HCT116 (cell line): ENCODE results near the gene AMN. TPM values are rescaled to one million over a fixed set of nuclear protein-coding genes. Genes with fewer than 3 reads are reported as not detected.

Experiments
- ATAC-seq: fragments of 200-7000 bp; cut with Tn5 transposase; 2 replicates; pipeline ENCODE4 v1.9.1; 2020; ENCODE audit warnings: mild to moderate bottlenecking, moderate library complexity
- Bru-seq: library from RNA; stranded (reverse); fragments of 400-500 nt; gene quantifications from one replicate; lab custom pipeline; 2021; lab: Mats Ljungman, UMichigan
- BruChase-seq, 2 experiments: library from RNA; stranded (reverse); fragments of 400-500 nt; gene quantifications; one replicate each; lab custom pipeline; 2021; lab: Mats Ljungman, UMichigan
- BruUV-seq: library from RNA; stranded (reverse); fragments of 400-500 nt; replicated peaks from 2 replicates; lab custom pipeline; 2021; lab: Mats Ljungman, UMichigan
- CTCF ChIA-PET: fragments of 300-600 bp; sonication (Branson Sonifier 250); formaldehyde crosslinking; loops from one replicate; lab custom pipeline; 2021; ENCODE audit warnings: antibody characterized with exemption; lab: Charles Lee
- POLR2A ChIA-PET: fragments of 300-600, 350-600 bp; sonication (Branson Sonifier 250); formaldehyde crosslinking; loops from one replicate; lab custom pipeline; 2021; ENCODE audit warnings: antibody characterized with exemption; lab: Charles Lee
- RAD21 ChIA-PET, 2 experiments: fragments of 300-600 bp; sonication (Branson Sonifier 250); formaldehyde crosslinking; loops; one replicate each; lab custom pipeline; 2023; ENCODE audit warnings: low total read pairs in 2 of 2; ENCODE audit not compliant: uncharacterized antibody in 2 of 2, unreplicated experiment in 2 of 2, low non-redundant PET in 1 of 2; lab: Charles Lee
- DNase-seq: peaks from one replicate; pipeline ENCODE4 v3.0.0-alpha.2; 2010; ENCODE audit warnings: low read depth, low spot score
- H2AFZ ChIP-seq: fragments of 200-600 bp; shearing (Covaris generic), sonication (generic); 2 replicates; pipeline ENCODE4 v1.6.1; 2017; ENCODE audit warnings: low read depth, mixed run types, mixed read lengths, antibody characterized with exemption, low read length; ENCODE audit not compliant: poor library complexity, severe bottlenecking
- H3K27ac ChIP-seq: 2 replicates; pipeline ENCODE4 v1.5.1; 2012; ENCODE audit warnings: low read depth, low read length
- H3K27me3 ChIP-seq: fragments of 200-600 bp; sonication (generic); 2 replicates; pipeline ENCODE4 v1.6.1; 2016; ENCODE audit warnings: mixed run types, low read length, mixed read lengths; ENCODE audit not compliant: insufficient read depth
- H3K36me3 ChIP-seq, 2 experiments: fragments of 200-500 bp in 1 of 2; fragments of 200-600 bp in 1 of 2; sonication (Bioruptor generic) in 1 of 2; sonication (generic) in 1 of 2; 2 replicates each; pipeline versions ENCODE4 v1.5.1 to v1.6.1; 2014 to 2016; ENCODE audit warnings: low read length in 2 of 2, inconsistent platforms in 1 of 2, mixed read lengths in 1 of 2, mixed run types in 1 of 2; ENCODE audit not compliant: insufficient read depth in 2 of 2, control insufficient read depth in 1 of 2
- H3K4me1 ChIP-seq, 2 experiments: fragments of 200-600 bp in 1 of 2; sonication (generic) in 1 of 2; 2 replicates each; pipeline versions ENCODE4 v1.5.1 to v1.6.1; 2012 to 2017; ENCODE audit warnings: low read length in 2 of 2, inconsistent platforms in 1 of 2, mild to moderate bottlenecking in 1 of 2, mixed read lengths in 1 of 2, mixed run types in 1 of 2, moderate library complexity in 1 of 2; ENCODE audit not compliant: insufficient read depth in 2 of 2, control insufficient read depth in 1 of 2
- H3K4me2 ChIP-seq: fragments of 200-600 bp; sonication (generic); 2 replicates; pipeline ENCODE4 v1.6.1; 2017; ENCODE audit warnings: mixed run types, low read length, mixed read lengths
- H3K4me3 ChIP-seq, 2 experiments: fragments of 200-600 bp in 1 of 2; sonication (generic) in 1 of 2; replicated peaks in 1 of 2; 2 replicates each; pipeline ENCODE4 v1.5.1; 2011 to 2016; ENCODE audit warnings: low read length in 2 of 2, control low read depth in 1 of 2, low read depth in 1 of 2, mild to moderate bottlenecking in 1 of 2, mixed read lengths in 1 of 2, mixed run types in 1 of 2
- H3K79me2 ChIP-seq: fragments of 200-600 bp; sonication (generic); 2 replicates; pipeline ENCODE4 v1.6.1; 2017; ENCODE audit warnings: mild to moderate bottlenecking, mixed run types, low read length, moderate library complexity, mixed read lengths; ENCODE audit not compliant: insufficient read depth
- H3K9ac ChIP-seq: fragments of 200-600 bp; sonication (generic); 2 replicates; pipeline ENCODE4 v1.6.1; 2016; ENCODE audit warnings: low read length, mixed read lengths
- H3K9me2 ChIP-seq: fragments of 200-600 bp; sonication (generic), shearing (Covaris generic); 2 replicates; pipeline ENCODE4 v1.6.1; 2017; ENCODE audit warnings: mixed run types, mild to moderate bottlenecking, moderate library complexity; ENCODE audit not compliant: insufficient read depth
- H3K9me3 ChIP-seq, 2 experiments: fragments of 200-500 bp in 1 of 2; fragments of 200-600 bp in 1 of 2; sonication (Bioruptor generic) in 1 of 2; sonication (generic) in 1 of 2; 2 replicates each; pipeline ENCODE4 v1.6.1; 2014 to 2017; ENCODE audit warnings: low read length in 2 of 2, mixed read lengths in 2 of 2, inconsistent platforms in 1 of 2, low read depth in 1 of 2, mild to moderate bottlenecking in 1 of 2, mixed run types in 1 of 2, moderate library complexity in 1 of 2; ENCODE audit not compliant: control insufficient read depth in 1 of 2, insufficient read depth in 1 of 2
- H4K20me1 ChIP-seq: fragments of 200-600 bp; sonication (generic), shearing (Covaris generic); 2 replicates; pipeline ENCODE4 v1.6.1; 2017; ENCODE audit warnings: mixed run types, mild to moderate bottlenecking, moderate library complexity; ENCODE audit not compliant: insufficient read depth
- CBX3 ChIP-seq: IDR thresholded peaks from 2 replicates; pipeline ENCODE4 v1.6.1; 2012; ENCODE audit warnings: low read depth
- CEBPB ChIP-seq: IDR thresholded peaks from 2 replicates; pipeline ENCODE4 v1.6.1; 2012; ENCODE audit warnings: low read depth
- CTCF ChIP-seq, 3 experiments: fragments of 200-600 bp in 1 of 3; sonication (generic) in 1 of 3; IDR thresholded peaks in 2 of 3; conservative IDR thresholded peaks in 1 of 3; 2 replicates each; pipeline ENCODE4 v1.5.1; 2012 to 2017; ENCODE audit warnings: low read depth in 2 of 3, low read length in 2 of 3, antibody characterized with exemption in 1 of 3, borderline replicate concordance in 1 of 3, control low read depth in 1 of 3, mild to moderate bottlenecking in 1 of 3, mixed read lengths in 1 of 3, mixed run types in 1 of 3, moderate library complexity in 1 of 3; ENCODE audit not compliant: insufficient read depth in 1 of 3
- EZH2 ChIP-seq: fragments of 200-600 bp; sonication (generic); IDR thresholded peaks from 2 replicates; pipeline ENCODE4 v1.6.1; 2017; ENCODE audit warnings: antibody characterized with exemption, mixed run types
- EZH2phosphoT487 ChIP-seq: fragments of 200-600 bp; IDR thresholded peaks from 2 replicates; pipeline ENCODE4 v1.6.1; 2018; ENCODE audit warnings: antibody characterized with exemption, borderline replicate concordance
- FOSL1 ChIP-seq: IDR thresholded peaks from 2 replicates; pipeline ENCODE4 v1.6.1; 2012; ENCODE audit warnings: low read depth
- JUND ChIP-seq: IDR thresholded peaks from 2 replicates; pipeline ENCODE4 v1.6.1; 2012
- POLR2AphosphoS5 ChIP-seq: IDR thresholded peaks from 2 replicates; pipeline ENCODE4 v1.6.1; 2011; ENCODE audit warnings: mild to moderate bottlenecking, low read depth, low read length, moderate library complexity
- SIN3A ChIP-seq: IDR thresholded peaks from 2 replicates; pipeline ENCODE4 v1.6.1; 2012; ENCODE audit warnings: low read depth
- SRF ChIP-seq: IDR thresholded peaks from 2 replicates; pipeline ENCODE4 v1.6.1; 2012; ENCODE audit warnings: low read depth
- YY1 ChIP-seq: IDR thresholded peaks from 2 replicates; pipeline ENCODE4 v1.6.1; 2011; ENCODE audit warnings: low read length, low read depth, moderate library complexity, mild to moderate bottlenecking; ENCODE audit not compliant: insufficient replicate concordance; ENCODE audit errors: extremely low read depth
- intact Hi-C: fragments of 100-400 bp; cut with micrococcal nuclease; formaldehyde crosslinking; loops from 2 replicates; pipeline ENCODE4 v1.10.0; 2022
- long read RNA-seq: library from polyadenylated mRNA; unstranded; transcript quantifications from one replicate; pipeline ENCODE4 v2.0.0, GENCODE V29; 2021; ENCODE audit not compliant: unreplicated experiment
- polyA plus RNA-seq: library from polyadenylated mRNA; unstranded; fragments of >200 nt; gene quantifications from 2 replicates; pipeline ENCODE4 v1.2.1, GENCODE V29; 2012; ENCODE audit warnings: missing spikeins
- total RNA-seq: library from RNA; stranded (reverse); gene quantifications from one replicate; pipeline ENCODE4 v1.2.1, GENCODE V29; 2021; ENCODE audit not compliant: unreplicated experiment

Gene AMN
- 5.7 TPM for total RNA-seq
- polyA plus RNA-seq: 2.6 and 3.2 TPM in 2 replicates
- Bru-seq, nascent RNA: percentile 24 among the genes with signal in this experiment
- BruChase-seq, experiment 1, labeled RNA remaining after a 6-hour chase: percentile 32 among the genes with signal in this experiment
- percentile 20 among the genes with signal in this experiment for BruChase-seq, experiment 2, labeled RNA remaining after a 2-hour chase
- long read RNA-seq, partial matches to known transcripts: 2 of 4 reads
- long read RNA-seq, other reads (novel, unspliced or antisense): 2 of 4 reads

- no peaks in the 10 kb centered on the region for H3K27me3 ChIP-seq
- no peak for ATAC-seq
- TF ChIP-seq JUND (no peak), FOSL1 (no peak), EZH2phosphoT487 (no peak), CTCF (IDR thresholded peaks at IDR 0.05 in 2 of 3, conservative IDR thresholded peaks at IDR 0.05 in 1 of 3; ENCODE audit: borderline replicate concordance in 1 of 3, insufficient read depth in 1 of 3, low read depth in 2 of 3, low read length in 2 of 3) (no peak), POLR2AphosphoS5 (no peak), YY1 (no peak), SRF (no peak), EZH2 (no peak), CEBPB (no peak), CBX3 (no peak), SIN3A (no peak)
- no peak within 1 kb of the TSS for H3K27ac ChIP-seq
- H4K20me1 ChIP-seq: no peaks in the 10 kb centered on the region
- POLR2A ChIA-PET: no interaction called here
- no peak within 1 kb of the TSS for H3K9ac ChIP-seq
- CTCF ChIA-PET: no interaction called here
- no TSS peak for BruUV-seq
- H3K79me2 ChIP-seq: no peaks in the 10 kb centered on the region
- no peak for DNase-seq
- H3K4me1 ChIP-seq: peaks cover 8 to 10% of the 10 kb centered on the region in 2 experiments
- no peak within 1 kb of the TSS for H3K4me3 ChIP-seq
- H3K36me3 ChIP-seq: no peaks in the 10 kb centered on the region
- H3K4me2 ChIP-seq: no peak within 1 kb of the TSS
- no peak within 1 kb of the TSS for H2AFZ ChIP-seq
- intact Hi-C loops: loop anchor here (10.0 kb wide), 1 partner anchor 398 kb away; no protein-coding TSS in a partner anchor
- no peaks in the 10 kb centered on the region for H3K9me2 ChIP-seq
- RAD21 ChIA-PET: no interaction called here
- no peaks in the 10 kb centered on the region for H3K9me3 ChIP-seq
Measured at GRCh38 chr14:102922490-102923200, at the start of gene AMN. TSS of gene AMN (plus strand) at chr14:102922663. CDS start at chr14:102922689, 26 bp downstream.
